Large intestine (tissue), 3 donors: ENCODE data around the gene TMTC4. TPM values are rescaled to one million over a fixed set of nuclear protein-coding genes. Genes with fewer than 3 reads are reported as not detected.
A peak's percentile ranks its signal among the peaks of the same experiment; 100 is the strongest.

Experiments
- DNase-seq, 2 donors: peaks; one replicate each; pipeline versions ENCODE4 v3.0.0 to v3.0.0-alpha.2; 2013
- H3K27ac ChIP-seq: one replicate; pipeline ENCODE4 v1.5.1; 2013; ENCODE audit warnings: low read length
- H3K27me3 ChIP-seq: 2 replicates; pipeline ENCODE4 v1.6.1; 2013; ENCODE audit warnings: low read length; ENCODE audit not compliant: control insufficient read depth, insufficient read depth
- H3K36me3 ChIP-seq: 2 replicates; pipeline ENCODE4 v1.6.1; 2013; ENCODE audit warnings: low read length; ENCODE audit not compliant: control insufficient read depth, insufficient read depth
- H3K4me1 ChIP-seq: one replicate; pipeline ENCODE4 v1.6.1; 2013; ENCODE audit warnings: low read length; ENCODE audit not compliant: control insufficient read depth, insufficient read depth
- H3K4me3 ChIP-seq: one replicate; pipeline ENCODE4 v1.5.1; 2013; ENCODE audit warnings: low read length
- H3K9me3 ChIP-seq: one replicate; pipeline ENCODE4 v1.6.1; 2013; ENCODE audit warnings: mild to moderate bottlenecking, low read depth, low read length, moderate library complexity; ENCODE audit not compliant: control insufficient read depth
- WGBS: methylation state at CpG from one replicate; pipeline ENCODE4 v1.1.5; 2013; ENCODE audit warnings: low lambda C conversion rate; ENCODE audit not compliant: insufficient coverage; 5-methylcytosine and 5-hydroxymethylcytosine counted together
- polyA plus RNA-seq: library from polyadenylated mRNA; unstranded; fragments of 120-200 nt; gene quantifications from one replicate; pipeline ENCODE4 v1.2.1, GENCODE V29; 2013

The TMTC4 gene
- polyA plus RNA-seq, 1 donor: 27.1 TPM

- Histone ChIP-seq H3K4me1 (no peaks in the 10 kb centered on the region), H3K36me3 (peaks cover 54% of the 10 kb centered on the region), H3K4me3 (no peak overlapping the region), H3K9me3 (no peaks in the 10 kb centered on the region), H3K27ac (no peak overlapping the region), H3K27me3 (no peaks in the 10 kb centered on the region)
- no peak for DNase-seq
- WGBS: no CpG with 5 or more reads among the region's 2 CpGs
Observed at GRCh38 chr13:100652510-100652909, 22.1 kb downstream of the TMTC4 start.

GRCh38 chr13:100650326-100650725 is 24.3 kb downstream of the TMTC4 start:
- no peaks in the 10 kb centered on the region for H3K9me3 ChIP-seq
- WGBS: 44% methylated on average over 2 of the region's 14 CpGs
- H3K4me3 ChIP-seq: no peak overlapping the region
- H3K27me3 ChIP-seq: no peaks in the 10 kb centered on the region
- H3K36me3 ChIP-seq: peaks cover 45% of the 10 kb centered on the region
- no peak overlapping the region for H3K27ac ChIP-seq
- no peaks in the 10 kb centered on the region for H3K4me1 ChIP-seq
- no peak for DNase-seq

GRCh38 chr13:100648354-100648753 is 26.2 kb downstream of the TMTC4 start:
- Histone ChIP-seq H3K4me1 (no peaks in the 10 kb centered on the region), H3K36me3 (peaks cover 37% of the 10 kb centered on the region), H3K27ac (no peak overlapping the region), H3K27me3 (no peaks in the 10 kb centered on the region), H3K9me3 (no peaks in the 10 kb centered on the region), H3K4me3 (no peak overlapping the region)
- 86% methylated on average over 1 of the region's 4 CpGs for WGBS
- no peak for DNase-seq

DNA sequence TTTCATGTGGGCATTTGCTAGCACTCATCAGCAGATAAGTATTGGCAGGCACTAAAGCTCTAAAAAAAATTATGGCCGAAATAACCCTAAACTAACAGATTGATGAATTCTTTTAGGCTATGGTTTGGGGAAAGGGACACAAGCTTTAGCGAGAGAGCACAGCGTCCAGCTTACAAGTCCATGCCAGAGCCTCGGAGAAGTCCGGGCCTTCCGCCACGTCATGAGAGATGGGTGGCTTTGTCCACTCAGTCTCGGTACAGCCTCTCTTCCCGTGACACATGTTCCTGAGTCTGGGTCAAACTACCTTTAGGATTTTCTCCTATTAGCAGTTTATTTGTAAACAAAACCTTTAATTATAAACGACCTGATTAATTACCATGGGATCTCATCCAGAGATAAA is 27.7 kb downstream of the TMTC4 start:
- H3K27me3 ChIP-seq: no peaks in the 10 kb centered on the region
- DNase-seq: no peak
- no peaks in the 10 kb centered on the region for H3K9me3 ChIP-seq
- no peak overlapping the region for H3K27ac ChIP-seq
- H3K36me3 ChIP-seq: peaks cover 42% of the 10 kb centered on the region
- H3K4me3 ChIP-seq: no peak overlapping the region
- H3K4me1 ChIP-seq: no peaks in the 10 kb centered on the region
- no CpG with 5 or more reads among the region's 10 CpGs for WGBS

GRCh38 chr13:100646030-100646673 is 28.4 kb downstream of the TMTC4 start:
- Histone ChIP-seq H3K4me1 (no peaks in the 10 kb centered on the region), H3K27me3 (no peaks in the 10 kb centered on the region), H3K4me3 (no peak overlapping the region), H3K27ac (no peak overlapping the region), H3K9me3 (no peaks in the 10 kb centered on the region), H3K36me3 (peaks cover 49% of the 10 kb centered on the region)
- no CpG with 5 or more reads among the region's 12 CpGs for WGBS
- peak in 1 of 2 donors; percentile 11 for DNase-seq

GRCh38 chr13:100645382-100645781 is 29.2 kb downstream of the TMTC4 start:
- DNase-seq: no peak
- Histone ChIP-seq H3K4me1 (no peaks in the 10 kb centered on the region), H3K27me3 (no peaks in the 10 kb centered on the region), H3K4me3 (no peak overlapping the region), H3K9me3 (no peaks in the 10 kb centered on the region), H3K27ac (no peak overlapping the region), H3K36me3 (peaks cover 52% of the 10 kb centered on the region)
- WGBS: no CpG with 5 or more reads among the region's 7 CpGs

- peaks cover 52% of the 10 kb centered on the region for H3K36me3 ChIP-seq
- H3K4me3 ChIP-seq: no peak overlapping the region
- no peak overlapping the region for H3K27ac ChIP-seq
- H3K4me1 ChIP-seq: no peaks in the 10 kb centered on the region
- no peaks in the 10 kb centered on the region for H3K27me3 ChIP-seq
- no peaks in the 10 kb centered on the region for H3K9me3 ChIP-seq
- no CpG with 5 or more reads among the region's 7 CpGs for WGBS
- no peak for DNase-seq
Observed at GRCh38 chr13:100644371-100644770, 30.2 kb downstream of the TMTC4 start.

DNA sequence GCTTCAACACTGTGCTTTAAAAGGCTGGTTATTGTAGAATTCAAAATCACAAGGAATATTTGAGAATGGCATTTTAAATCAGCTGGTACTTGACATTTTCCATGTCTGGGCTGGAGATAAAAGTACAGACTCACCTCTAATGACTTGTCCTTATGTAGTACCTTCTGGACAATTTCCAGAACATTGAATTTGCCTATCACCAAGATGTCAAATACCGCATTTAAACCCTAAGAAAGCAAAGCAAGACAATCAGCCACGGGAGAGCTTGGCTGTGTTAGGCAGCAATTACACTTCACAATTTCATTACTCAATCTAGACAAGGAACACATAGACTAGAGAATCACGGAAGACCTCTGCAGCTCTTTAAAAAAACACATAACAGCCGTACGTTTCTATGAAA is 36.8 kb downstream of the TMTC4 start:
- no peaks in the 10 kb centered on the region for H3K27me3 ChIP-seq
- H3K36me3 ChIP-seq: peaks cover 80% of the 10 kb centered on the region
- 86% methylated on average over 1 of the region's 5 CpGs for WGBS
- H3K27ac ChIP-seq: no peak overlapping the region
- H3K4me3 ChIP-seq: no peak overlapping the region
- H3K9me3 ChIP-seq: no peaks in the 10 kb centered on the region
- H3K4me1 ChIP-seq: no peaks in the 10 kb centered on the region
- no peak for DNase-seq

GRCh38 chr13:100637380-100637779 is 37.2 kb downstream of the TMTC4 start:
- Histone ChIP-seq H3K9me3 (no peaks in the 10 kb centered on the region), H3K27me3 (no peaks in the 10 kb centered on the region), H3K4me3 (no peak overlapping the region), H3K4me1 (no peaks in the 10 kb centered on the region), H3K36me3 (peaks cover 76% of the 10 kb centered on the region), H3K27ac (no peak overlapping the region)
- WGBS: 100% methylated on average over 1 of the region's 16 CpGs
- no peak for DNase-seq

DNA sequence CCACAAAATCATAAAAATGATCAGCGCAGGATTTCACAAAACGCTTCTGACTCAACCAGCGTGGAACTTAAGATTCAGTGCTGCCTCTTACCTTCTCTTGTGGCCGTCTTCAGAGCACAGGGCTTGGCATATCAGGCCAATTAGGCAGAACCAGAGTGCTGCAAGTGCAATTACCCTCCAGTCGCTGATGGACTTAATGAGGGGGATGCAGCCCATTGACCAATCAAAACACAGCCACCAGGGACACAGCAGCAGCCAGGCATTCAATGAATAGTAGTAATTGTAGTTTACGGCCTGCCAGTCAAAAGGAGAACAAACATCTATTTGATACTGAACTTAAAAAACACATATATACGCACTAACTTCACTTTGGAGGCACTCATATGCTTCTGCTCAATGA is 38.2 kb downstream of the TMTC4 start:
- DNase-seq: no peak
- WGBS: no CpG with 5 or more reads among the region's 7 CpGs
- no peaks in the 10 kb centered on the region for H3K9me3 ChIP-seq
- H3K4me3 ChIP-seq: no peak overlapping the region
- no peaks in the 10 kb centered on the region for H3K4me1 ChIP-seq
- H3K27ac ChIP-seq: no peak overlapping the region
- peaks cover 72% of the 10 kb centered on the region for H3K36me3 ChIP-seq
- H3K27me3 ChIP-seq: no peaks in the 10 kb centered on the region

- Histone ChIP-seq H3K27me3 (no peaks in the 10 kb centered on the region), H3K4me1 (no peaks in the 10 kb centered on the region), H3K9me3 (no peaks in the 10 kb centered on the region), H3K4me3 (no peak overlapping the region), H3K27ac (no peak overlapping the region), H3K36me3 (peaks cover 69% of the 10 kb centered on the region)
- no peak for DNase-seq
- WGBS: 100% methylated on average over 2 of the region's 7 CpGs
Observed at GRCh38 chr13:100636004-100636403, 38.6 kb downstream of the TMTC4 start.
